GM12874 (cell line): Measurements from ENCODE around the gene DAP.

Source experiments
- CTCF ChIP-seq: IDR thresholded peaks from 2 replicates; pipeline ENCODE4 v1.5.1; 2011; ENCODE audit warnings: low read depth, mild to moderate bottlenecking, control low read depth, low read length, moderate library complexity; ENCODE audit not compliant: insufficient read depth

The DAP gene

GRCh38 chr5:10712574-10713366, 48.3 kb downstream of the DAP start:
- TF ChIP-seq CTCF, result no peak

- TF ChIP-seq CTCF, result no peak
These were observed 49.5 kb downstream of the DAP start for GRCh38 chr5:10711562-10711961.

GRCh38 chr5:10710513-10711128, 50.4 kb downstream of the DAP start:
- TF ChIP-seq CTCF, result no peak

GRCh38 chr5:10709933-10710332, 51.1 kb downstream of the DAP start:
- TF ChIP-seq CTCF, result no peak

GRCh38 chr5:10709409-10709808, 51.6 kb downstream of the DAP start:
- TF ChIP-seq CTCF, result no peak

- TF ChIP-seq CTCF, result no peak
These were observed 52.7 kb downstream of the DAP start for GRCh38 chr5:10708189-10708944.
